AG04449 (cell line): Measurements from ENCODE around the gene GNG12.

Experiments used
- CTCF ChIA-PET: fragments of 350-600 bp; formaldehyde crosslinking; extraction: SDS; loops from one replicate; lab custom pipeline; 2021; ENCODE audit warnings: antibody characterized with exemption; lab: Yijun Ruan, JAX
- POLR2A ChIA-PET: fragments of 400-600, 350-600 bp; formaldehyde crosslinking; extraction: SDS; loops from one replicate; lab custom pipeline; 2020; ENCODE audit warnings: antibody characterized with exemption, inconsistent platforms; lab: Yijun Ruan, JAX
- DNase-seq: peaks from one replicate; pipeline ENCODE4 v3.0.0-alpha.2; 2010; ENCODE audit warnings: low read depth, low spot score
- H3K4me3 ChIP-seq: 2 replicates; pipeline ENCODE4 v1.5.1; 2011; ENCODE audit warnings: low read depth, mild to moderate bottlenecking, control low read depth, low read length
- TF ChIP-seq, protein P1 (sequence below): IDR thresholded peaks from one replicate; pipeline ENCODE4 v1.5.1; 2011; ENCODE audit warnings: mild to moderate bottlenecking, moderate library complexity, low read length, control low read depth, inconsistent platforms; ENCODE audit not compliant: insufficient read depth; ENCODE audit errors: missing control alignments

GNG12 gene

DNA sequence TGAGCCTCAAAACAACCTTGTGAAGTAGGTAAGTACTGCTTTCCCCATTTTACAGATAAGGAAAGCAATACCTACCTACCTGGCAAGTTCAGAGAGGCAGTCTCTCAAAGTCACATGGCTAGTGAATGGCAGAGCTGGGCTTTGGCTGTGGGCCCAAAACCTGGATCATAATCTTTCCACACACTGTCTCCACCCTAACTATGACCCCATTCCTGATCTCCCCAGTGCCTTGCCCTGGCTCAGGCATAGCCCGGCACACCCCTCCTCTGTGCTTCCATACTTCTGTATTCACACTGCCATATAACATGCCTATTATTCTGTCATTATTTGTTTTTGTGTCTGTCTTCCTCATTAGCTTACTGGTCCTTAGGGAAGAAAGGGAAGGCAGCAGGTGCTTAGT lies 15.9 kb downstream of the GNG12 start:
- no peak for DNase-seq
- ChIA-PET CTCF (interaction anchor here (1.3 to 5.6 kb wide), 4 partner anchors 13 to 192 kb away, joined by 3 to 30 read pairs (median 4); no protein-coding TSS in a partner anchor), POLR2A (no interaction called here)
- TF ChIP-seq, protein P1, sequence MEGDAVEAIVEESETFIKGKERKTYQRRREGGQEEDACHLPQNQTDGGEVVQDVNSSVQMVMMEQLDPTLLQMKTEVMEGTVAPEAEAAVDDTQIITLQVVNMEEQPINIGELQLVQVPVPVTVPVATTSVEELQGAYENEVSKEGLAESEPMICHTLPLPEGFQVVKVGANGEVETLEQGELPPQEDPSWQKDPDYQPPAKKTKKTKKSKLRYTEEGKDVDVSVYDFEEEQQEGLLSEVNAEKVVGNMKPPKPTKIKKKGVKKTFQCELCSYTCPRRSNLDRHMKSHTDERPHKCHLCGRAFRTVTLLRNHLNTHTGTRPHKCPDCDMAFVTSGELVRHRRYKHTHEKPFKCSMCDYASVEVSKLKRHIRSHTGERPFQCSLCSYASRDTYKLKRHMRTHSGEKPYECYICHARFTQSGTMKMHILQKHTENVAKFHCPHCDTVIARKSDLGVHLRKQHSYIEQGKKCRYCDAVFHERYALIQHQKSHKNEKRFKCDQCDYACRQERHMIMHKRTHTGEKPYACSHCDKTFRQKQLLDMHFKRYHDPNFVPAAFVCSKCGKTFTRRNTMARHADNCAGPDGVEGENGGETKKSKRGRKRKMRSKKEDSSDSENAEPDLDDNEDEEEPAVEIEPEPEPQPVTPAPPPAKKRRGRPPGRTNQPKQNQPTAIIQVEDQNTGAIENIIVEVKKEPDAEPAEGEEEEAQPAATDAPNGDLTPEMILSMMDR, result no peak
- H3K4me3 ChIP-seq, result no peak overlapping the region

- TF ChIP-seq, protein P1, result no peak
- H3K4me3 ChIP-seq, result no peak overlapping the region
- no peak for DNase-seq
- CTCF ChIA-PET, result interaction anchor here (1.3 to 5.6 kb wide), 4 partner anchors 9 to 193 kb away, joined by 3 to 30 read pairs (median 6); no protein-coding TSS in a partner anchor
- POLR2A ChIA-PET, result no interaction called here
These were observed 16.8 kb downstream of the GNG12 start for GRCh38 chr1:67816506-67816905.

- no peak for DNase-seq
- TF ChIP-seq, protein P1, result no peak
- CTCF ChIA-PET, result interaction anchor here (1.3 to 5.6 kb wide), 4 partner anchors 9 to 193 kb away, joined by 3 to 30 read pairs (median 6); no protein-coding TSS in a partner anchor
- POLR2A ChIA-PET, result no interaction called here
- H3K4me3 ChIP-seq, result no peak overlapping the region
These were observed 17.2 kb downstream of the GNG12 start for GRCh38 chr1:67816095-67816475.

- POLR2A ChIA-PET, result no interaction called here
These were observed 17.8 kb downstream of the GNG12 start for GRCh38 chr1:67815303-67816094.

GRCh38 chr1:67814121-67814772 lies 19.0 kb downstream of the GNG12 start:
- TF ChIP-seq, protein P1, result no peak
- ChIA-PET CTCF (interaction anchor here (1.0 to 3.0 kb wide), 6 partner anchors 11 to 302 kb away, joined by 3 to 9 read pairs (median 4); no protein-coding TSS in a partner anchor), POLR2A (no interaction called here)
- no peak overlapping the region for H3K4me3 ChIP-seq
- no peak for DNase-seq

More at GRCh38 chr1:67815303-67816094, 17.8 kb downstream of the GNG12 start:
- CTCF ChIA-PET, result interaction anchor here (1.1 to 5.6 kb wide), 6 partner anchors 10 to 194 kb away, joined by 3 to 30 read pairs (median 6); no protein-coding TSS in a partner anchor
- TF ChIP-seq, protein P1, result no peak
- no peak overlapping the region for H3K4me3 ChIP-seq
- DNase-seq, result no peak

DNA sequence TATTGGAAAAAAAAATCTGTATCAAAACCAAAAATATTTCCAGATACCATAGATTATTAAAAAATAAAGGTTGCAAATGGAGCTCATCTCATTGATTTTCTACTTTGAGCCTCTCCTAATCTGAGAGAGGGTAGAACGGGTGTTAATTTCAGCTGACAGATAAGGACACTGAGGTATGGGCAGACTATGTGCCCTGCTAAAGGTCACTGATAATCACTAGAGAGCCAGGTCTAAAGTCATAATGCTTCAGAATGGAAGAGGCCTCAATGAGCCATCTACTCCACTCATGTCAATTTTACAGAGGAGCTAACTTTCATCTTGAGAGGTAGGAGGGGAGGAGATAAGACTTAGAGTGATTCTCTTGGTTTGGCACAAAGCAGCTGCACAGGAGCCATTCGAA lies 21.0 kb downstream of the GNG12 start:
- POLR2A ChIA-PET, result no interaction called here
- CTCF ChIA-PET, result interaction anchor here (0.8 to 1.8 kb wide), 6 partner anchors 9 to 304 kb away, joined by 3 to 8 read pairs (median 4); no protein-coding TSS in a partner anchor
- TF ChIP-seq, protein P1, result no peak
- no peak for DNase-seq
- H3K4me3 ChIP-seq, result no peak overlapping the region
